Lung (tissue), 12 donors: Measurements from ENCODE around the gene TRIM66. TPM values are rescaled to one million over a fixed set of nuclear protein-coding genes. Genes with fewer than 3 reads are reported as not detected.

Experiments
- ATAC-seq: fragments of 200-7000 bp; cut with Tn5 transposase; one replicate; pipeline ENCODE4 v1.9.1; 2020; ENCODE audit warnings: moderate number of reproducible peaks; ENCODE audit not compliant: insufficient read depth, low FRiP score
- DNase-seq, 3 donors: peaks; one replicate each; pipeline ENCODE4 v3.0.0-alpha.2; 2013 to 2017
- H3K27ac ChIP-seq, 2 donors: one replicate each; pipeline ENCODE4 v1.5.1; 2013; ENCODE audit warnings: mild to moderate bottlenecking in 2 of 2, moderate library complexity in 2 of 2, control low read depth in 1 of 2, inconsistent platforms in 1 of 2, low read depth in 1 of 2, low read length in 1 of 2
- H3K27me3 ChIP-seq, 3 donors: one replicate each; pipeline ENCODE4 v1.5.1; 2013; ENCODE audit warnings: low read length in 2 of 3; ENCODE audit not compliant: control insufficient read depth in 3 of 3, insufficient read depth in 3 of 3
- H3K36me3 ChIP-seq, 4 donors: one replicate each; pipeline ENCODE4 v1.5.1; 2013; ENCODE audit warnings: low read length in 4 of 4, mild to moderate bottlenecking in 1 of 4, moderate library complexity in 1 of 4; ENCODE audit not compliant: control insufficient read depth in 4 of 4, insufficient read depth in 4 of 4
- H3K4me1 ChIP-seq, 5 donors: one replicate each; pipeline ENCODE4 v1.5.1; 2013; ENCODE audit warnings: low read length in 5 of 5, mild to moderate bottlenecking in 2 of 5, moderate library complexity in 1 of 5; ENCODE audit not compliant: control insufficient read depth in 5 of 5, insufficient read depth in 5 of 5
- H3K4me3 ChIP-seq: one replicate; pipeline ENCODE4 v1.5.1; 2013; ENCODE audit warnings: mild to moderate bottlenecking, control low read depth, moderate library complexity
- H3K9ac ChIP-seq, 2 donors: one replicate each; pipeline ENCODE4 v1.5.1; 2013; ENCODE audit warnings: low read length in 2 of 2, control low read depth in 1 of 2; ENCODE audit not compliant: insufficient read depth in 1 of 2
- H3K9me3 ChIP-seq, 4 donors: one replicate each; pipeline ENCODE4 v1.5.1; 2013; ENCODE audit warnings: low read length in 3 of 4, mild to moderate bottlenecking in 1 of 4, moderate library complexity in 1 of 4; ENCODE audit not compliant: control insufficient read depth in 4 of 4, insufficient read depth in 3 of 4
- CTCF ChIP-seq: IDR thresholded peaks from 2 replicates; pipeline ENCODE4 v1.5.1; 2012; ENCODE audit warnings: mild to moderate bottlenecking; ENCODE audit errors: control extremely low read depth, extremely low read depth
- WGBS, 2 donors: extraction: QIAGEN DNeasy Blood & Tissue Kit; methylation state at CpG; one replicate each; pipeline ENCODE4 v1.1.7; 2013; 5-methylcytosine and 5-hydroxymethylcytosine counted together
- polyA plus RNA-seq, 2 donors: library from polyadenylated mRNA; stranded (reverse); fragments of 200-250 nt; gene quantifications; one replicate each; pipeline ENCODE4 v1.2.1, GENCODE V29; 2013
- total RNA-seq, 2 donors: library from RNA; depleted of rRNA in 1 of 2; stranded (reverse); fragments of >200 nt in 1 of 2; gene quantifications; one replicate each; pipeline ENCODE4 v1.2.1, GENCODE V29; 2014 to 2021
- donor health status: control.
- donor health status: control.
- donor health status: Bipolar disorder and iron deficiency.
- donor health status: healthy.
- donor health status: DM: yes; HTN: yes; CAD: no.

The TRIM66 gene
- total and polyA plus RNA-seq, 4 donors = 2.0 to 23.9 (median 11.3) TPM

GRCh38 chr11:8573777-8574176 is 108.7 kb downstream of the TRIM66 start:
- no peak overlapping the region for H3K4me3 ChIP-seq
- H3K4me1 ChIP-seq = no peaks in the 10 kb centered on the region
- H3K36me3 ChIP-seq = no peaks in the 10 kb centered on the region
- no peak for TF ChIP-seq CTCF
- no peak overlapping the region for H3K27ac ChIP-seq
- DNase-seq = no peak
- H3K9ac ChIP-seq = no peak overlapping the region
- WGBS, 2 donors = 64 to 67% methylated on average over 1 of the region's 1 CpG
- peaks cover 0 to 3% (median 0%) of the 10 kb centered on the region in 4 donors for H3K9me3 ChIP-seq
- H3K27me3 ChIP-seq = no peaks in the 10 kb centered on the region
- ATAC-seq = no peak

- no peak overlapping the region for H3K27ac ChIP-seq
- H3K4me1 ChIP-seq = peaks cover 0 to 3% (median 0%) of the 10 kb centered on the region in 5 donors
- TF ChIP-seq CTCF = no peak
- H3K36me3 ChIP-seq = no peaks in the 10 kb centered on the region
- DNase-seq (no peak), ATAC-seq (no peak)
- H3K9ac ChIP-seq = no peak overlapping the region
- no peaks in the 10 kb centered on the region for H3K27me3 ChIP-seq
- no peak overlapping the region for H3K4me3 ChIP-seq
- WGBS, 2 donors = 66 to 92% methylated on average over 2 of the region's 2 CpGs
- no peaks in the 10 kb centered on the region for H3K9me3 ChIP-seq
Measured at GRCh38 chr11:8567602-8568198, 114.8 kb downstream of the TRIM66 start.

GRCh38 chr11:8566613-8567210 is 115.8 kb downstream of the TRIM66 start:
- Histone ChIP-seq H3K27ac (no peak overlapping the region), H3K27me3 (no peaks in the 10 kb centered on the region), H3K4me3 (no peak overlapping the region), H3K9ac (no peak overlapping the region), H3K36me3 (no peaks in the 10 kb centered on the region), H3K4me1 (peaks cover 0 to 3% (median 0%) of the 10 kb centered on the region in 5 donors), H3K9me3 (no peaks in the 10 kb centered on the region)
- WGBS, 2 donors = 39 to 54% methylated on average over 5 of the region's 5 CpGs
- ATAC-seq (no peak), DNase-seq (peak in 2 of 3 donors; percentile 71 to 78)
- peak; percentile 43 for TF ChIP-seq CTCF
